Stimulated activated CD8-positive, alpha-beta memory T cell treated with anti-CD3 and anti-CD28 coated beads, Interleukin-15, amount 100 ng/mL, for 24 hours (primary cell): ENCODE measurements around the gene EPHA1.

Experiments used
- DNase-seq: peaks from one replicate; pipeline ENCODE4 v3.0.0-alpha.2; 2020; ENCODE audit warnings: low read depth

Gene EPHA1

DNA sequence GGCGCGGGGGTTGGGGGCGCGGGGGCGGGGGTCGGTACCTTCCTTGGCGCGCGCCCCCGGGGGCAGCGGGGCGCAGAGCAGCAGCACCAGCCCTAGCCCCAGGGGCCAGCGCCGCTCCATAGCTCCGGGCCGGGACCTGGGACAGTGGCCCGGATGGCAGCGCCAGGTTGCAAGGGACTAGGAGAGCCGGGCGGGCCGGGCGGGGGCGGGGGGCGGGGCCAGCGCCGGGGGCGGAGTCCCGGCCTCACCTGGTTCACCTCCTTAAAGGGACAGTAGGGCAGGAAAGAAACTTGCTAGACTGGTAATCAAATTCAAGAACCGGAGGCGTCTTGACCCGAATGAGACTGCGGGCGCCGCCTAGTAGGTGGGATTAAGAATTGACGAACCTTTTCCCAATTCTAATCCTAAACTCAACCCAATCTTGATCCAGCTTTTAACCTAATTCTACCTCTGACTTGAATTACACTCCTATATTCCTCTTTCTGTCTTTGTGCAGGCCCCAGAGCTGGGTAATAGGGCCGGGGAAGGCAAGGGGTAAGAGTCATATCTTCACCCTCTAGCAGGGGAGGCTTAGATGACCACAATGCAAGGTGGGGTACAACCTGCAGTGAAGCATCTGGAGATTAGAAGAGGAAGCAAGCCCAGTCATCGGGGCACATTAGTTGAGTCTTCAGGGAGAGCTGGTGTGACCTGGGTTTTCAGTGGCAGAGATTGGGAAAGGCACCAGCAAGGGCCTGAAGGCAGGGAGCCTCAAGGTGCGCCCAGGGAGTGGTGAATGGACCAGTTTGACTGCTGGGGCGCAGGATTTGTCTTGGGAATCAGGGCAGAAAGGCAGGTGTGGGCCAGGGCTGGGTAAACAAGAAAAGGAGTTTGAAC, at the start of gene EPHA1:
TSS of gene EPHA1 (minus strand) at position 171 of the 876 bp plus-strand sequence. CDS start at position 120, 51 bp downstream.
- DNase-seq, result no peak

DNA sequence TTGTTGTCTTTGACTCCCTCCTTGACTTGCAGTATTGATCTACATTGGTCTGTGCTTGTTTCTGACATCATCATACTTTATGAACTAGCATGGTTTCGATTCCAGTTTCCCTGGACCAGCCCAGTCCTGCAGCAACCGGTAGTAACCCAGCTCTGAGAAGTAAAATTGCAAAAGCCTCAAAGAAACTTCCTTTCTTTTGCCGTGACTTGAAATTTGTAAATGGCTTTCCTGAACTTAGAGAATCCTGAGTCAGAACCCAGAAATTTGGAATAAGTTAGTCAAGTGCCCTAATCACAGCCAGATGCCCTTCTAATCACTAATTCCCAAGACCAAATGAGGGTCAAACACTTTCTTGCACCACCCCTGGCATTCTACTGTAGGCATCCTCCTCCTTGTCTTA, 49.6 kb upstream of the EPHA1 start:
- DNase-seq, result no peak

DNA sequence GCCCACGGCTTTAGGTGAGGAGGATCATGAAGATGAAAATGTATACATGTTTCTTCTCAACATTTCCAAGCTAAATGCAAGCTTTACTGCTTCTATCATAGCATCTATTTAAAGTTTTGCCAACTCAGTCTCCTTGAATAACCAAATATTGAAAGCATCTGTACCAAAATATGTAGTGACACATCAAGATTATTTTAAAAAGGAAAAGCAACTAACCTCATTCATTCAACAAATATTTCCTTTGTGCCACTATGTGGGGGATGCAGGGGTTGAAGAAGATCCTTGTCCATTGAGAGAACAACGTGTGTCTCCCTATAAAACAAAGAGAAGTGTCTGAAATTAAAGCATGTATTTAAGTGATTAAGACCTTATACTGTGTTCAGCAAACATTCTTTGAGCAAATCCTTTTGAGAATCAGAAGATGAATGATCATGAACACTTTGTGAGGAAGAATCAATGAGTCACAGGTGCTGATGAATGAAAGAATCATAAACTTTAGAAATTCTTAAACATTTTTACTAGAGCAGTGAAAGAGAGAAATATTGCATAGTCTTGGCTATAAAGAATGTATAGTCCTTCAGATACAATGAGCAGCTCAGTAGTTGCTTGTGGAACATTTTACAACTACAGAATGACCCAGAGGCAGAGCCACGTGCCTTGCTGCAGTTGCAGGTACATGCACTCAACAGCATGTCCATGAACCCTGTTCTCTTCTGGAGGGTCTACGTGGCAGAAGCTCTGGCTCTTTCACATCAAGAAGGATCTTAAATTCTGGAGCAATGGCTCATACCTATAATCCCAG, 48.5 kb upstream of the EPHA1 start:
- no peak for DNase-seq

DNA sequence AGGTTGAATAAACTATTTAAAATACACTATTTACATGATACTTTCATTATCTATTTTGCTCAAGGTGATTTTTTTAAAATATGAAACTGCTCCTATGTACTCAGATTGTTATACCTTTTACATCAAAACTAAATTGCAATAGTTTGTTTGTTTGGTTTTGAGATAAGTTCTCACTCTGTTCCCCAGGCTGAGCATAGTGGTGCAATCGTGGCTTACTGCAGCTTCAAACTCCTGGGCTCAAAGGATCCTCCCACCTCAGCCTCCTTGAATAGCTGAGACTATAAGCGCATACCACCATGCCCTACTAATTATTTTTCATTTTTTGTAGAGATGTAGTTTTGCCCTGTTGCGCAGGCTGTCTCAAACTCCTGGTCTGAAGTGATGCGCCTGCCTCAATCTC, 47.3 kb upstream of the EPHA1 start:
- no peak for DNase-seq

DNA sequence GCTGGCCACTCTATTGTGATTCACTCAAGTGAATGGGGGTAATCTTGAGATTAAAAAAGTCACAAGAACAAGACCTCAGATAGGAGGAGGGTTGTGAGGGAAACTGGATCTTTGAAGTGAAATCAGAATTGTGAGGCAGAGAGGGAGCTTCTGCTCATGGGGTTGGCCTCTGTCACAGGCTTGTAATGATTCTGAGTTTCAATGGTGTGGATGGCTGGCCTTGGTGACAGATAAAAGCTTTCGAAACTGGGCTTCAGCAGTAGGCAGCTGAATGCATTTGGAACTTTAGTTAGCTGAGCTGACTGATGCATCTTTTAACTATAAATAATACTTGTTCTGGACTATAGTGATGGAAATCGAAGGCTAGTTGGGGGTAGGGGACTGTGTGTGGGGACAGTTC, 46.8 kb upstream of the EPHA1 start:
- DNase-seq, result no peak

DNA sequence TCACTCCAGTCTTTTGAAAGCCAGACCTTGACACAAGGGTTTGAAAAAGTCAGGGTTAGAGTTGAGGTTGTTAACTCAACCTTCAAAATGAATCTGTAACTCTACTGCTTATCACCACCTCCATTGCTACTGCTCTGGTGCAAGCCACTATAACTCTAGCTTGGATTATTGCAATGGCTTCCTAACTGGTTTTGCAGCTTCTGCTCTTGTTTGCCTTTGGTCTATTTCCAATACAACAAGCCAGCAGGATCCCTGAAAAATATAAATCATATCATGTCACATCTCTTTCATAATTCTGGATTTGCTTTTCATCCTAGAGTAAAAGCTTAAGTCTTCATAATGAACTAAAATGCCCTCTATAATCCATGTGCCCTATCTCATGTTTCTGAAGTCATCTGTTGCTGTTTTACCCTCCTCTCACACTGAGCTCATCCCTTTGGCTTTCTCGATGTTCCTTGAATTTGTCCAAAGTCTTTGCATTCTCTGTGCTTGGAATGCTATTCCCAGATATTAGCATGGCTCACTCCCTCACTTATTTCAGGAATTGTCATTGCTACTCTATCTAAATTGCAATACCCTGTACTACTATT, 45.5 kb upstream of the EPHA1 start:
- no peak for DNase-seq

DNA sequence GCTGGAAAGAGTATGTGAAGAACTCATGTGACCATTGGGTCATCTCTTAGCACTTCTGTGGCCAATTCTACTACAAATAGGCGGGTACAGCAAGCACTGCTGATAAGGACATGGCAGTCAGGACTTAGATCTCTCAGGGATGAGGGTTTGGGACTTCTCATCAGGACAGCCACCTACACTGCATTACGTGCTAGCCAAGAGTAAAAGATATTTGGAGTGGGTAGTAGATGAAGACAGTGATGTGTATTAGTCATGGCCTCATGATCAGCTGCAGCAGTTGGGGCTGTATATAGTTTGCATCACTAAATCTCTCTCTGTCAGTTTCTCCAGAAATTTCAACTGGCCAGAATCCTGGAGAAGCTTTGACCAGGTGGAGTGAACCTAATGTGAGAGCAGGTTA, 43.8 kb upstream of the EPHA1 start:
- no peak for DNase-seq

DNA sequence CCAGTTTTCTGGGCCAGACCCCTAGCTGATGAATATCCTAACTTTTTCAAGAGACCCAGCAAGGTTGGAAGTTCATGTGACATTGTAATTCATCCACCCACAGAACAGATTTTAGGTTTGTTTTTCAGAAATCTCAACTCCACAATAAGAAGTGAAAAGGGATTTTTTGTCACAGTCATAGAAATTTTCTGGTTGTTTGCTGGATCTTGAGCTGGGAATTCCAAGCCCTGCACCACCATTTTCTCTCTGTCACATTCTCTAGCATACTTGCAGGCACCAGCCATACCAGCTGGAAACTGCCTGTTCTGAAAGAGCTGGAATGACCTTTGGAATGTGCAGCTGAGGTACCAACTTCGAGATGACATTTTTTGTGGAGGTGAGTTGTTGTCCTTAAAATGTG, 43.1 kb upstream of the EPHA1 start:
- DNase-seq, result no peak

DNA sequence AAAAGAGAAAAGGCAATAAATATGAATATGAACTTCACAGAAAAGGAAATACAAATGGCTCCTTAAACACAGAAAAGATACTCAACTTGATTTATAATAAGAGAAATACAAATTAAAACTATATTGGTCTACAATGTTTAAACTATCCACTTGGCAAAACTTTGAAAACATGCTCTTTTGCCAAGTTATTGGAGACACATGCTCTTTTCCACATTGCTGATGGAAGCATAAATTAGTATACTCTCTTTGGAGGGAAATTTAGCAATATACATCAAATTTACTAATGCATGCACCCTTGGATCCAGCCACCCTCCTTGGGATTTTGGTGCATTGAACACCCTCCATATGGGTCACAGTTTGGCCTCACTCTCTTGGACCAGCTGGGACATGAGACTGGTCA, 42.5 kb upstream of the EPHA1 start:
- no peak for DNase-seq

DNA sequence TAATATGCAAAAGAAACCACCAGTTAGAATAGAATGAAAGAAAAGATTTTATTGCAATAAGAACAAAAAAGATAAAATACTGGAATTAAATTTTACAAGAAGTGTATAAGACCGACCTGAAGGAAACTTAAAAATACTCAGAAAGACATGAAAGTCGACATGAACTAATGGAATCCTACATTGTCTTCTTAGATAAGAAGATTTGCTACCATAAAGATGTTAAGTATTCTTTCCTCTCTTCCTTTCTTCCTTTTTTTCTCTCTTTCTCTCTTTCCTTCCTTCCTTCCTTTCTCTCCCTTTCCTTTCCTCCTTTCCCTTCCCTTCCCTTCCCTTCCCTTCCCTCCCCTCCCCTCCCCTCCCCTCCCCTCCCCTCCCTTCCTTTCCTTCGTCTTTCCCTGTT, 41.1 kb upstream of the EPHA1 start:
- DNase-seq, result no peak

DNA sequence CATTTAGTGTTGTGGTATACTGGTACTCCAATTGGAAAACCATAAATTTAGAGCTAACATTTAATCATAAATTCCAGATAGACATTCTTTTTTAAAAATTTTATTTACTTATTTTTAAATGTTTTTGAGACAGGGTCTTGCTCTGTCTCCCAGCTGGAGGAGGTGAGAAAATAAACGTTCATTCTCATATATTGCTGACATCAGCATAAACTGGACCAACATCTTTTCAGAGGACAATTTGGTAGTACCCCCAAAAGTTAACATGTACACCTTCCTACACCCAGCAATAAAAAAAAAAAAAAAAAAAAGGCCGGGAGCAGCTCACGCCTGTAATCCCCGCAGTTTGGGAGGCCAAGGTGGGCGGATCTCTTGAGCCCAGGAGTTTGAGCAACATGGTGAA, 39.8 kb upstream of the EPHA1 start:
- no peak for DNase-seq

DNA sequence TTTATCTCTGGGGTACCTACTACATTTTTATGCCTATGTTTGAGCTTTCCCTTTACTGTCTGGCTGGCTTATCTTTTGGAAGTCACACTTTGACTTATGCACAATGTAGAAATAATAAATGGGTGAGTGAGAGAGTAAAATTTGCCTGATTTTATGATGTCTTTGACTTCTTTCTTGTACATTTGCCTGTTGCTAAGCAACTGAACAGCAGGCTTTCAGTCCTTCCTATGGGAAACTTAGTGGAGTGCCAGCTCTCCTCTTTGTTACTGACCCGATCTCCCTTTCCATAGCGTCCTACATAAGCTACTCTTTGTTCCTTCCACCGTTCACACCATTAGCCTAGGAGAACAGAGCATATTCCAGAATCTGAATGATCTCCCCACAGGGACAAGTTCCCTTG, 38.8 kb upstream of the EPHA1 start:
- DNase-seq, result no peak

DNA sequence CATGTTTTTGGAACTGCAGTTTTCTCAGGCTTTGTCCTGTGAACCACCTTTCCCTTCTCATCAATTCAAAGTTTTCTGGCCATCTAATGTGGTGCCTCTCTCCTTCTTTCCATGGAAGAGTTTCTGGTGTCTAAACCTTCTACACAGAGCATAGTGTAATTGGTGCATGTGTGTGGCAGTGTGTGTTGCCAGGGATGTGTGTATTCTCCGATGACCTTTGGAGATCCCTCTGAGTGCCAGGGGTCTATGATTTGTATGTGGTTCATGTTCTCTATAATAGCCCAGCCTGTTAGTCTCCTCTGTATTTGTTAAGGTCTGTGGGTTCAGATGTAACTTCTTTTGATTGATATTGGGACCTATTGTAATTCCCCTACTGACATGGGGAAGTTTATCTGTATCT, 36.1 kb upstream of the EPHA1 start:
- no peak for DNase-seq

DNA sequence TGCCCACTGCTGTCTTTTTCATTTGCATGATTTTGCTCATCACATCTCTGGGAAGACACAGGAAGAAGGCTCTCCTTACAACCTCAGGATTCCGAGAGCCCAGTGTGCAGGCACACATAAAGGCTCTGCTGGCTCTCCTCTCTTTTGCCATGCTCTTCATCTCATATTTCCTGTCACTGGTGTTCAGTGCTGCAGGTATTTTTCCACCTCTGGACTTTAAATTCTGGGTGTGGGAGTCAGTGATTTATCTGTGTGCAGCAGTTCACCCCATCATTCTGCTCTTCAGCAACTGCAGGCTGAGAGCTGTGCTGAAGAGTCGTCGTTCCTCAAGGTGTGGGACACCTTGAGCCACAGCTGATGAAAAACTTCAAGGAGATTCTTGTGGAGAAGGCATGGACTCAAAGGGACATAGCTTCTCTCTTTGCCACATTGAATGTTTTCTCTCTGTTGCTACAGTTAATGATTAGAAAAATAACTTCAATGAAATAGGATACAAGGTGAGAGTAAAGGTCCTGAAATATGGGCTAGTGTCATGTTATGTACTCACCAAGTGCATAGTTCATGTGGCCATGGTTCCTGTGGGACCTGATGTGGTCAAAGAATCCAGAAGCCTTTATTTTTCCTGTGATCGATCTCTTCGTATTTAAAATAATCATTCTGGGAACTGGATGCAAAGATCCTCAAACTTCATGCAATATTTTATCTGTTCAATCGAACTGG, 35.6 kb upstream of the EPHA1 start:
- DNase-seq, result no peak

DNA sequence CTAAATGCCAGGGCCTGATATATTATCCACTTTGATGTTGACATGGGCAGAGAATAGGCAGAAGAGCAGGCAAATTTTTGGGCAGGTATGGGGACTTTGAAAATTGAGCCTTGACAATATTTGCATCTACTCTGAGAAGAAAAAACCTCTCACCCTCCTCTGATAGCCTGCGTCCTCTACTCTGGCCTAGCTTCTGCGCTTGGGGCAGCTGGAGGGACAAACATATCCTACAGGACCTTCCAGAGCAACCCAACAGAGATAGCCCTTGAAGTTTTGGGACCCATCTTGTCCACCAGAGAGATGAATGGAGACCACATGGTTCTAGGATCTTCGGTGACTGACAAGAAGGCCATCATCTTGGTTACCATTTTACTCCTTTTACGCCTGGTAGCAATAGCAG, 34.5 kb upstream of the EPHA1 start, which contains the start of gene TAS2R60:
TSS of gene TAS2R60 (plus strand) at position 301 of the 400 bp plus-strand sequence. CDS start at position 301, 0 bp downstream.
- DNase-seq, result no peak

DNA sequence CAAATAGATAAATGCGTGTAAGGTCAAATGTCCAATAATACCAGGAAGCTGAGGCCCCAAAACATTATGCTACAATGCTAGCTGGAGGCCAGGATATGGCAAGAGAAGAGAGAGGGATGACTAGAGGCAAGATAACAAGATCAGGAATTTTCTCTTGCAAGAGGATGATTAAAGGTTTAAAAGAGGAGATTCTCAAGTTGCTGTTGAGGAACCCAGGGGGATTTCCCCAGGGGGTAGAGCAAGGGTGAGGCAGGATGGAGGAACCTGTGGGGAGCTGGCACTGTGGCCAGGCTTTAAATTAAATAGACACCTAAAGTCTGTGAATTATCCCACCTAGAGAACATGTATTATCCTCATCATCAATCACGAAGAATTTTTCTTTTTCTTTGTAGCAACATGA, 31.2 kb upstream of the EPHA1 start:
- no peak for DNase-seq

DNA sequence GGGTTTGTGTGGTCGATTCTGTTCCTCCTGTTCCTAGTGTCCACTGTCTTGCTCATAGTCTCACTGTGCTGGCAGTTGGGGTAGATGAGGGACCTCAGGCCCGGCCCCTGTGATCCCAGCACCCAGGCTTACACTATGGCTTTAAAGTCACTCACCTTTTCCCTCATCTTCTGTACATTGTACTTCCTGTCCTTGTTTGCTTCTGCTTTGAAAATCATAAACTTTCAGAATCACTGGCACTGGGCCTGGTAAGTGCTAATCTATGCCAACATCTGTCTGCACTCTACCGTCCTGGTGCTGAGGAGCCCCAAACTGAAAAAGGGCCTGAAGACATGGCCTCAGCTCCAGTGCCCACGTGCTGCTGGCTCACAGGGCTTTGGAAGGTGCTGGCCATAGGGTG, 28.9 kb upstream of the EPHA1 start:
- DNase-seq, result no peak

DNA sequence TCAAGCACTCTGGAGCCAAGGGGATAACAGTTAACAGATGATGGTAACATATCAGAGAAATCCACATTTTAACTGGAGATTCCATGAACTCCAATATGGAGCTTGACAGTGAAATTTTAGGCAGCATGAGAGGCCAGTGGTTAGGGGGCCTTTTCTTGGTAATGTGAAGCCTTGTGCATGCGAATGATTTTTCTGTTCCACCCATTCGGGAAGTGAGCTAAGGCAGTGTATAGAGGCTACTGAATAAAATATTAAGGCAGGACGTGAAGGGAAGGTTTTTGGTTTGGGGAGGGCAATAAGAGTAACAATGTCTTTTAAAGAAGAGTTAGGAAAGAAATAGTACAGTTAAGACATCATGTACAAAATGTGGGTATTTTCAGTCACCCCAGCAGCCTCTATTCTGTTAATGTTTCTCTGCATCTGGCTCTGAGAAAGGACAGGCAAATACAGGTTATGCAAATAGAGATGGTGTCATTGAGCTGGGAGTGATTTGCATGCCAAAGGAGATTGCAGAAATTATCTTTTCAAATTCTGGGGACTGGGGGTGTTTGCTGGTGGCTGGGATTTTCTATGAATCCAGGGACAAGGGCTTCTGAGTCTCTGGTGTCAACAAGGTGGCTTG, 27.8 kb upstream of the EPHA1 start:
- DNase-seq, result no peak

DNA sequence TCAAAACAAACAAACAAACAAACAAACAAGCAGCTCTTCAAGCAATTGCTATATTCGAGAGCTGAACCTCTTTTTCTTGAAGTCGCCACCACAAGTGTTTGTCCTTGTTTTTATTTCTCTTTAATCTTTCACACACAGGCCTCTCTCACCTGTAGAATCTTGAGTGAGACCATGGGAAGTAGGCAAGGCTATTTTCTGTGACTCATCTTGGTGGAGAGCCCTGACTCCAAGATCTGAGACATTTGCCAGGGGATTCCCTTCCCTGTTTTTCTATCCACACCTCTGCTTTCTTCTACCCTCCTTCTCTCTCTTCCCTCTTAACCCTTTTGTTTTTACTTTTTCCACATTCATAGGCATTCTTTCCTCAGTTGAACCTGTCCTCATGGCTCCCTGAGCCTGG, 26.6 kb upstream of the EPHA1 start:
- DNase-seq, result no peak

DNA sequence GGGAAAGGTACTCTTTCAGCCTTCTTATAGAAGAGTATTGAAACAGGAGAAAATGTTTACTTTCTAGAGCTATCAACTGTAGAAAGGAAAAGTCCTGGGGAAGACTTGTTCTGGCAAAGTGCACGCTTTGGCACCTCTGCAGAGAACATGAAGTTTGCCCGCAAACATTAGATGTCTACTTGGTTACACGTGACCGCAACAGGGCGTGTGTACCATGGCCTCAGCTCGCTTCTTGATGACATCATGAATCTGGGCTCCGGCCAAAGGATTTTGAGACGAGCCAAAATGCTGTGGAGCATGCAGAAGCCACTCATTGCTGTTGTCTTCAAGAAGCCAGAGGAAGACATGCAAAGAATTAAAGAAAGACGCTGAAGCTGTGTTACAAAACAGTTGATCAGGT, 26.0 kb upstream of the EPHA1 start:
- no peak for DNase-seq

DNA sequence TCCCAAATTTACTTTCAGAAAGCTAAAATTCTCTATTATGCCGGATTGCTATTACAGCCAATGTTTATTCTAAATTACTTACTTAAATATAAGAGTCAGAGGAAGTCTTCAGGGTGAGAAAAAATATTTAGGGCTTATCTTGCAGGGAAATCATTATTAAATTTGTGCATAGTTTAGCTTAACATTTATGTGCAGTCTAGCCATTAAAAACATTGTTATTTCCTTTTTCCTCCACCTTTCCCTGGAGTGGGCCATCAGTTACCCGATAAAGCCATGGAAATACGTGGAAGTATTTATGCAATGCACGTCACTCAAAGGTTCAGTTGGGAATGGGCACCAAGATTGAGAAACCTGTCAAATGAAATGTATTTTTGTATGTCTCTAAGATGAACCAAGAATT, 25.1 kb upstream of the EPHA1 start:
- no peak for DNase-seq

DNA sequence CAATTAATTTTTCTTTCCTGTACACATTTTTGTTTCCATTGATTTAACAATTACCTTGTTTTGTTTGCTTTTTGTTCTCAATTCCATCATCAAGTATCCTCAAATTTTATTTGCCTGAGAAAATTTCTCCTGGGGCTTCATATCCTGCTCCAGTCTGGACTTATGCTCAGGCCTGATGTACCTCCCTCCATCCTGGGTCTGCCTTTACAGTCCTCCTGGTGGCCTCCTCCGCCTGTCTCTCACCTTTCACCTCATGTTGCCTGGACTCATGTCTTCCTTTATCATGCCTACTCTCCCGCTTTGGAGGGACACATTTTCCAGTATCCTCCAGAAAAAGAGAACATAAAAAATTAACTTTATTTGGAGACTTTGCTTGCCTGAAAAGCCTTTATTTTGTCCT, 22.5 kb upstream of the EPHA1 start:
- DNase-seq, result no peak
